HG02642 (cell line): ENCODE measurements around the gene LAMB4.

Source experiments
- ATAC-seq: cut with Tn5 transposase; IDR thresholded peaks from one replicate; pipeline ENCODE4 v1.9.1; 2021; ENCODE audit warnings: mild to moderate bottlenecking; ENCODE audit not compliant: unreplicated experiment, poor library complexity

LAMB4 gene

GRCh38 chr7:108002726-108003598, 127.2 kb downstream of the LAMB4 start, which contains the start of gene LAMB1:
Gene LAMB1, minus strand, starts transcription at chr7:108003161. Its CDS starts 276 bp downstream, at chr7:108002885.
- no peak for ATAC-seq

GRCh38 chr7:108001764-108002725, 128.1 kb downstream of the LAMB4 start:
- no peak for ATAC-seq

GRCh38 chr7:108000875-108001763, 129.0 kb downstream of the LAMB4 start:
- ATAC-seq = no peak

- ATAC-seq = no peak
Measured at GRCh38 chr7:107999779-108000560, 130.2 kb downstream of the LAMB4 start.

- no peak for ATAC-seq
Measured at GRCh38 chr7:107998660-107999480, 131.3 kb downstream of the LAMB4 start.

GRCh38 chr7:107998150-107998549, 132.0 kb downstream of the LAMB4 start:
- ATAC-seq = no peak

- no peak for ATAC-seq
Measured at GRCh38 chr7:107996072-107996882, 133.9 kb downstream of the LAMB4 start.

- ATAC-seq = no peak
Measured at GRCh38 chr7:107995184-107996071, 134.7 kb downstream of the LAMB4 start.

GRCh38 chr7:107994421-107995030, 135.6 kb downstream of the LAMB4 start:
- ATAC-seq = no peak

GRCh38 chr7:107993891-107994291, 136.3 kb downstream of the LAMB4 start:
- no peak for ATAC-seq

- no peak for ATAC-seq
Measured at GRCh38 chr7:107989618-107990373, 140.4 kb downstream of the LAMB4 start.

GRCh38 chr7:107982918-107983389, 147.2 kb downstream of the LAMB4 start:
- ATAC-seq = no peak

- no peak for ATAC-seq
Measured at GRCh38 chr7:107982042-107982840, 147.9 kb downstream of the LAMB4 start.

GRCh38 chr7:107981466-107981865, 148.7 kb downstream of the LAMB4 start:
- ATAC-seq = no peak
